MM.1S (cell line): ENCODE measurements around the gene SLC2A13.

Source experiments
- EZH2 ChIP-seq: fragments of 300-600 bp; sonication (generic); optimal IDR thresholded peaks from 2 replicates; pipeline ENCODE3; 2017; ENCODE audit warnings: low read depth, mild to moderate bottlenecking, antibody characterized with exemption, low read length, mixed read lengths
- EZH2phosphoT487 ChIP-seq: fragments of 300-600 bp; sonication (generic); IDR thresholded peaks from 2 replicates; pipeline ENCODE4 v1.6.1; 2018; ENCODE audit warnings: antibody characterized with exemption, low read length
- TF ChIP-seq, protein P1 (sequence below): fragments of 300-600 bp; sonication (generic); IDR thresholded peaks from 2 replicates; pipeline ENCODE4 v1.5.1; 2016; ENCODE audit warnings: antibody characterized with exemption, low read length, mixed read lengths

DNA sequence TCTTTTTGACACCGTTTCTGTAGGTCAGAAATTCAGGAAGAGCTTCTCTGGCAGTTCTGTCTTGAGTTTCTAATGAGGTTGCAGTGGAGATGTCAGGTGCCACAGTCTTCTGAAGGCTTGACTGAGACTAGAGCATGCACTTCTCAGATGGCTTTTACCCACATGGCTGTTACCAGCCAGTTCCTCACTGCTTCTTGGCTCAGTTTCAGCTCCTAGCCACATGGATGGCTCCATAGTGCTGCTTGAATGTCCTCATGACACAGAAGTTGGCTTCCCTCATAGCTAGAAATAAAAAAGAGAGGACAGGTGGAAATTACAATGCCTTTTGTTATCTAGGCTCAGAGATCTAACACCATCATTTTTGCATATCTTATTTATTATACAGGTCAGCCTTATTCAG is 38.1 kb upstream of the SLC2A13 start:
- no peak for TF ChIP-seq EZH2
- TF ChIP-seq, protein P1, sequence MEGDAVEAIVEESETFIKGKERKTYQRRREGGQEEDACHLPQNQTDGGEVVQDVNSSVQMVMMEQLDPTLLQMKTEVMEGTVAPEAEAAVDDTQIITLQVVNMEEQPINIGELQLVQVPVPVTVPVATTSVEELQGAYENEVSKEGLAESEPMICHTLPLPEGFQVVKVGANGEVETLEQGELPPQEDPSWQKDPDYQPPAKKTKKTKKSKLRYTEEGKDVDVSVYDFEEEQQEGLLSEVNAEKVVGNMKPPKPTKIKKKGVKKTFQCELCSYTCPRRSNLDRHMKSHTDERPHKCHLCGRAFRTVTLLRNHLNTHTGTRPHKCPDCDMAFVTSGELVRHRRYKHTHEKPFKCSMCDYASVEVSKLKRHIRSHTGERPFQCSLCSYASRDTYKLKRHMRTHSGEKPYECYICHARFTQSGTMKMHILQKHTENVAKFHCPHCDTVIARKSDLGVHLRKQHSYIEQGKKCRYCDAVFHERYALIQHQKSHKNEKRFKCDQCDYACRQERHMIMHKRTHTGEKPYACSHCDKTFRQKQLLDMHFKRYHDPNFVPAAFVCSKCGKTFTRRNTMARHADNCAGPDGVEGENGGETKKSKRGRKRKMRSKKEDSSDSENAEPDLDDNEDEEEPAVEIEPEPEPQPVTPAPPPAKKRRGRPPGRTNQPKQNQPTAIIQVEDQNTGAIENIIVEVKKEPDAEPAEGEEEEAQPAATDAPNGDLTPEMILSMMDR, result no peak
- no peak for TF ChIP-seq EZH2phosphoT487
